HCT116 (cell line): ENCODE measurements around the gene EYA2. TPM values are rescaled to one million over a fixed set of nuclear protein-coding genes. Genes with fewer than 3 reads are reported as not detected.

Experiments used
- ATAC-seq: fragments of 200-7000 bp; cut with Tn5 transposase; 2 replicates; pipeline ENCODE4 v1.9.1; 2020; ENCODE audit warnings: mild to moderate bottlenecking, moderate library complexity
- BruUV-seq: library from RNA; stranded (reverse); fragments of 400-500 nt; replicated peaks from 2 replicates; lab custom pipeline; 2021; lab: Mats Ljungman, UMichigan
- CTCF ChIA-PET: fragments of 300-600 bp; sonication (Branson Sonifier 250); formaldehyde crosslinking; loops from one replicate; lab custom pipeline; 2021; ENCODE audit warnings: antibody characterized with exemption; lab: Charles Lee
- POLR2A ChIA-PET: fragments of 300-600, 350-600 bp; sonication (Branson Sonifier 250); formaldehyde crosslinking; loops from one replicate; lab custom pipeline; 2021; ENCODE audit warnings: antibody characterized with exemption; lab: Charles Lee
- RAD21 ChIA-PET, 2 experiments: fragments of 300-600 bp; sonication (Branson Sonifier 250); formaldehyde crosslinking; loops; one replicate each; lab custom pipeline; 2023; ENCODE audit warnings: low total read pairs in 2 of 2; ENCODE audit not compliant: uncharacterized antibody in 2 of 2, unreplicated experiment in 2 of 2, low non-redundant PET in 1 of 2; lab: Charles Lee
- DNase-seq: peaks from one replicate; pipeline ENCODE4 v3.0.0-alpha.2; 2010; ENCODE audit warnings: low read depth, low spot score
- H2AFZ ChIP-seq: fragments of 200-600 bp; shearing (Covaris generic), sonication (generic); 2 replicates; pipeline ENCODE4 v1.6.1; 2017; ENCODE audit warnings: low read depth, mixed run types, mixed read lengths, antibody characterized with exemption, low read length; ENCODE audit not compliant: poor library complexity, severe bottlenecking
- H3K27ac ChIP-seq: 2 replicates; pipeline ENCODE4 v1.5.1; 2012; ENCODE audit warnings: low read depth, low read length
- H3K27me3 ChIP-seq: fragments of 200-600 bp; sonication (generic); 2 replicates; pipeline ENCODE4 v1.6.1; 2016; ENCODE audit warnings: mixed run types, low read length, mixed read lengths; ENCODE audit not compliant: insufficient read depth
- H3K36me3 ChIP-seq, 2 experiments: fragments of 200-500 bp in 1 of 2; fragments of 200-600 bp in 1 of 2; sonication (Bioruptor generic) in 1 of 2; sonication (generic) in 1 of 2; 2 replicates each; pipeline versions ENCODE4 v1.5.1 to v1.6.1; 2014 to 2016; ENCODE audit warnings: low read length in 2 of 2, inconsistent platforms in 1 of 2, mixed read lengths in 1 of 2, mixed run types in 1 of 2; ENCODE audit not compliant: insufficient read depth in 2 of 2, control insufficient read depth in 1 of 2
- H3K4me1 ChIP-seq, 2 experiments: fragments of 200-600 bp in 1 of 2; sonication (generic) in 1 of 2; 2 replicates each; pipeline versions ENCODE4 v1.5.1 to v1.6.1; 2012 to 2017; ENCODE audit warnings: low read length in 2 of 2, inconsistent platforms in 1 of 2, mild to moderate bottlenecking in 1 of 2, mixed read lengths in 1 of 2, mixed run types in 1 of 2, moderate library complexity in 1 of 2; ENCODE audit not compliant: insufficient read depth in 2 of 2, control insufficient read depth in 1 of 2
- H3K4me2 ChIP-seq: fragments of 200-600 bp; sonication (generic); 2 replicates; pipeline ENCODE4 v1.6.1; 2017; ENCODE audit warnings: mixed run types, low read length, mixed read lengths
- H3K4me3 ChIP-seq, 2 experiments: fragments of 200-600 bp in 1 of 2; sonication (generic) in 1 of 2; replicated peaks in 1 of 2; 2 replicates each; pipeline ENCODE4 v1.5.1; 2011 to 2016; ENCODE audit warnings: low read length in 2 of 2, control low read depth in 1 of 2, low read depth in 1 of 2, mild to moderate bottlenecking in 1 of 2, mixed read lengths in 1 of 2, mixed run types in 1 of 2
- H3K79me2 ChIP-seq: fragments of 200-600 bp; sonication (generic); 2 replicates; pipeline ENCODE4 v1.6.1; 2017; ENCODE audit warnings: mild to moderate bottlenecking, mixed run types, low read length, moderate library complexity, mixed read lengths; ENCODE audit not compliant: insufficient read depth
- H3K9ac ChIP-seq: fragments of 200-600 bp; sonication (generic); 2 replicates; pipeline ENCODE4 v1.6.1; 2016; ENCODE audit warnings: low read length, mixed read lengths
- H3K9me2 ChIP-seq: fragments of 200-600 bp; sonication (generic), shearing (Covaris generic); 2 replicates; pipeline ENCODE4 v1.6.1; 2017; ENCODE audit warnings: mixed run types, mild to moderate bottlenecking, moderate library complexity; ENCODE audit not compliant: insufficient read depth
- H3K9me3 ChIP-seq, 2 experiments: fragments of 200-500 bp in 1 of 2; fragments of 200-600 bp in 1 of 2; sonication (Bioruptor generic) in 1 of 2; sonication (generic) in 1 of 2; 2 replicates each; pipeline ENCODE4 v1.6.1; 2014 to 2017; ENCODE audit warnings: low read length in 2 of 2, mixed read lengths in 2 of 2, inconsistent platforms in 1 of 2, low read depth in 1 of 2, mild to moderate bottlenecking in 1 of 2, mixed run types in 1 of 2, moderate library complexity in 1 of 2; ENCODE audit not compliant: control insufficient read depth in 1 of 2, insufficient read depth in 1 of 2
- H4K20me1 ChIP-seq: fragments of 200-600 bp; sonication (generic), shearing (Covaris generic); 2 replicates; pipeline ENCODE4 v1.6.1; 2017; ENCODE audit warnings: mixed run types, mild to moderate bottlenecking, moderate library complexity; ENCODE audit not compliant: insufficient read depth
- FOSL1 ChIP-seq: IDR thresholded peaks from 2 replicates; pipeline ENCODE4 v1.6.1; 2012; ENCODE audit warnings: low read depth
- POLR2AphosphoS5 ChIP-seq: IDR thresholded peaks from 2 replicates; pipeline ENCODE4 v1.6.1; 2011; ENCODE audit warnings: mild to moderate bottlenecking, low read depth, low read length, moderate library complexity
- RAD21 ChIP-seq: IDR thresholded peaks from 2 replicates; pipeline ENCODE4 v1.6.1; 2012; ENCODE audit warnings: low read depth, mild to moderate bottlenecking
- SP1 ChIP-seq: IDR thresholded peaks from 2 replicates; pipeline ENCODE4 v1.6.1; 2012; ENCODE audit warnings: low read depth
- ZBTB33 ChIP-seq: IDR thresholded peaks from 2 replicates; pipeline ENCODE4 v1.6.1; 2011; ENCODE audit warnings: mild to moderate bottlenecking, low read length, moderate library complexity; ENCODE audit not compliant: insufficient replicate concordance; ENCODE audit errors: extremely low read depth
- ZNF274 ChIP-seq: fragments of 200-500 bp; sonication (Bioruptor generic); IDR thresholded peaks from 2 replicates; pipeline ENCODE4 v1.6.1; 2014; ENCODE audit warnings: mild to moderate bottlenecking, low read depth, low read length, inconsistent platforms
- intact Hi-C: fragments of 100-400 bp; cut with micrococcal nuclease; formaldehyde crosslinking; loops from 2 replicates; pipeline ENCODE4 v1.10.0; 2022
- total RNA-seq: library from RNA; stranded (reverse); gene quantifications from one replicate; pipeline ENCODE4 v1.2.1, GENCODE V29; 2021; ENCODE audit not compliant: unreplicated experiment
- TF ChIP-seq, protein P1 (sequence below): IDR thresholded peaks from 2 replicates; pipeline ENCODE4 v1.6.1; 2012

The EYA2 gene
- total RNA-seq, 1 experiment from 2014 or later: not detected

DNA sequence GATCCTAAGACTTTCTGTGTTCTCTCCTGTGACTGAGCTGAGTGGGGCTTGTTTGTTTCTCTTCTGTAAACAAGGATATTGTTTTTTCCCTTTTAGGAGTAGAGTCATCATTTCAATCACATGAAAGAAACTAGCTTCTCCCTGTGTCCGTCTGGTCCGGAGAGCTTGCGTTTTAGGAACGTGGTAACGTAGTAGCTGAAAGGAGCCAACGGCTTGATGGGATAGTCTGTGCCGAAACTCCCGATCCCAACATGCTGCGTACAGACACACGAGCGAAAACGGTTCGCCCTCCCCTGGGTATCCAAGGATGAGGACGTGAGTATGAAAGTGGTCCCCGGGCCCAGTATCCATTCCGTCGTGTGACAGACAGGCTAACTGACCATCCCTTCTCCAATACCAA lies 315.3 kb downstream of the EYA2 start:
- Histone ChIP-seq H2AFZ (no peak overlapping the region), H3K27ac (no peak overlapping the region), H3K36me3 (peaks cover 18 to 32% of the 10 kb centered on the region in 2 experiments), H3K4me1 (peaks cover 25% of the 10 kb centered on the region in 2 experiments), H3K27me3 (no peaks in the 10 kb centered on the region), H3K9ac (no peak overlapping the region), H3K4me3 (no peak overlapping the region), H4K20me1 (no peaks in the 10 kb centered on the region), H3K79me2 (no peaks in the 10 kb centered on the region), H3K9me2 (no peaks in the 10 kb centered on the region), H3K4me2 (no peak overlapping the region), H3K9me3 (no peaks in the 10 kb centered on the region)
- TSS peak; percentile 28 for BruUV-seq
- CTCF ChIA-PET: interaction anchor here (1.2 kb wide), 1 partner anchor 174 kb away, joined by 3 read pairs; no protein-coding TSS in a partner anchor
- intact Hi-C loops: loop anchor here (10.0 kb wide), 1 partner anchor 295 kb away; the partner anchor contains the start of gene NCOA3
- no peak for ATAC-seq
- DNase-seq: no peak
- RAD21 ChIA-PET: no interaction called here
- TF ChIP-seq ZNF274: no peak
- TF ChIP-seq, protein P1, sequence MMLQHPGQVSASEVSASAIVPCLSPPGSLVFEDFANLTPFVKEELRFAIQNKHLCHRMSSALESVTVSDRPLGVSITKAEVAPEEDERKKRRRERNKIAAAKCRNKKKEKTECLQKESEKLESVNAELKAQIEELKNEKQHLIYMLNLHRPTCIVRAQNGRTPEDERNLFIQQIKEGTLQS: no peak
- no peak for TF ChIP-seq POLR2AphosphoS5
- POLR2A ChIA-PET: no interaction called here

- no TSS peak for BruUV-seq
- Histone ChIP-seq H3K4me2 (no peak overlapping the region), H4K20me1 (no peaks in the 10 kb centered on the region), H3K9me2 (no peaks in the 10 kb centered on the region), H2AFZ (no peak overlapping the region), H3K9ac (no peak overlapping the region), H3K36me3 (peaks cover 18 to 32% of the 10 kb centered on the region in 2 experiments), H3K4me1 (peaks cover 20% of the 10 kb centered on the region in 2 experiments), H3K9me3 (no peaks in the 10 kb centered on the region), H3K4me3 (no peak overlapping the region), H3K27me3 (no peaks in the 10 kb centered on the region), H3K79me2 (no peaks in the 10 kb centered on the region), H3K27ac (no peak overlapping the region)
- DNase-seq (no peak), ATAC-seq (no peak)
- POLR2A ChIA-PET: no interaction called here
- CTCF ChIA-PET: no interaction called here
- intact Hi-C loops: no loop called here
- RAD21 ChIA-PET: no interaction called here
- TF ChIP-seq SP1 (no peak), FOSL1 (no peak), RAD21 (no peak), ZBTB33 (no peak)
Observed at GRCh38 chr20:47210470-47210869, 315.8 kb downstream of the EYA2 start.
